ENCODE results near the gene GLTP.

The GLTP gene

DNA sequence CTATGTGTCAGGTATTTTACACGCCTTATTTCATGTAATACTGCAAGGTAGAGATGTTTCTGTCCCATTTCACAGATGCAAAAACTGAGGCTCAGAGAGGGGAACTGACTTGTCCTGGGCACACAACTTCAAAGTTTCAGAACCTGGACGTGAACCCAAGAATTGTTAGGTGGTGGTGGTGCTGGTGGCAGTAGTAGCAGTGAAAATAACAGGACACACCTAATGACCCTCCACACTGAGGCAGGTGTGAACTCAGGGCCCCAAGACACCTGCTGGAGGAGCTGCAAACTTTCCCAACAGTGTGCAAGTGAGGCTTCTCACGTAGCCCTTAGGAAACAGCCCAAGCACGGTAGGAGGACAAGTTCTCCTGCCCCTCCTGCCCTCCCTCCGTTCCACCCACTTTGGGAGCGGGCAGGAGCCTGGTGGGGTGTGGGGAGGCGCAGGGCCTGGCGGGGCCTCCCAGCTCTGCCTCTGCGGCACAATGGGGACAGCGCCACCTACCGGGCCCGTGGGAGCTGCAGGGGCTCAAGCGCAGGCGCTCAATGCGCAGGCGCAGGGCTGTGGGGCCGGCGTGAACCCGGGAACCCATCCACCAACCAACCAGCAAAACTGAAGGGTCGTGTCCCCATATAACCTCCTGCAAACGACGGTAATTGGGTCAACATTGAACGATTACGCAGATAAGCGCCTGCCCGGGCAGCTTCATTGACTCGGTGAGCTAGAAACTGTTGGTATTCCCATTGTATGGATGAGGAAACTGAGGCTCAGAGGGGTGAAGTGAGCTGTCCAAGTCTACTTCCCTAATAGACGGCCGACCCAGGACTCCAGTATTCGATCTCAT, 35.1 kb downstream of the GLTP start:
- DNase-seq: peak; percentile 8 to 91 (median 68)

GRCh38 chr12:109844091-109844490, 36.2 kb downstream of the GLTP start:
- DNase-seq: no peak

- DNase-seq: no peak
Measured at GRCh38 chr12:109842021-109842420, 38.3 kb downstream of the GLTP start.

DNA sequence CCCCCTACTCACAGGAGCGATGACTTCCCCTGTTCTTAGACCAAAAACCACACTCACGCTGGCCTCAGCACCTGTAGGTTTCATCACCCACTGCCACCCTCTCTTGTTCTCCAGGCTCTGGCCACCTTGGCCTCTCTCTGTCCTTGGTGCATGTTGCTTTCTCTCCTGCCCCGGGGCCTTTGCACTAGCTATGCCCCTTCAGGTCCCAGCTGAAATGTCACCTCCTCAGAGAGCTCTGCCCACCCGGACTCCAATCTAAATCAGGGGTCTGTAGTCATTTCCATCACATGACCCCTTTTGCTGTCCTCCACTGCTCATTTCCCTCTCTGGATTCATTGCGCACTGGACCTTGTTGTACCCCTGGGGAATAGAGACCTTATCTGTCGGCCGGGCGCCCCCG, 39.0 kb downstream of the GLTP start:
- DNase-seq: no peak

- peak in 10 of 51 donors; percentile 3 to 37 (median 17) for DNase-seq
Measured at GRCh38 chr12:109840305-109841074, 39.9 kb downstream of the GLTP start.

- DNase-seq: no peak
Measured at GRCh38 chr12:109839444-109839843, 40.9 kb downstream of the GLTP start.

GRCh38 chr12:109836916-109837315, 43.4 kb downstream of the GLTP start:
- DNase-seq: no peak

GRCh38 chr12:109835827-109836226, 44.5 kb downstream of the GLTP start:
- DNase-seq: no peak

- no peak for DNase-seq
Measured at GRCh38 chr12:109833307-109834189, 46.8 kb downstream of the GLTP start, which contains the start of gene TRPV4. TSS of gene TRPV4 (minus strand) at chr12:109833398. CDS start at chr12:109814796, 18,602 bp downstream.

GRCh38 chr12:109832541-109833306, 47.6 kb downstream of the GLTP start:
- no peak for DNase-seq

- no peak for DNase-seq
Measured at GRCh38 chr12:109831929-109832328, 48.4 kb downstream of the GLTP start.

DNA sequence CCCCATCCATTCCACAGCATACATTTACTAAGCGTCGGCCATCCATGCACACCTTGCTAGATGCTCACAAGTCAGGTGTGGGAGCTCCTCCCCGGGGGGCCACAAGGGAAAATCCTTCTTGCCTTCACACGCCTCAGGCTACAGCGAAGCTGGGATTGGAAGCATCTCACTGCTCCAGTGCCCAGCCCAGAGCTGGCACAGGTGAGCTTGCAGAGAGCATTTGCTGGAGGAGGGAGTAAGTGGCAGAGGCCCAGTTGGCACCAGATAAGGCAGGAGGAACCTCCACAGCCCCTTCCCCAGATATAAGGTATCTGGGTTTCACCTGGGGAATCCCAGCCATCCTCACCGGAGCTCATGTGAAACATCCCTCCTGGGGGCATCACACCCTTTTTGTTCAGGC, 49.0 kb downstream of the GLTP start:
- no peak for DNase-seq

GRCh38 chr12:109830718-109831117, 49.6 kb downstream of the GLTP start:
- no peak for DNase-seq

GRCh38 chr12:109830267-109830666, 50.1 kb downstream of the GLTP start:
- DNase-seq: no peak

GRCh38 chr12:109829667-109830066, 50.7 kb downstream of the GLTP start:
- DNase-seq: no peak

DNA sequence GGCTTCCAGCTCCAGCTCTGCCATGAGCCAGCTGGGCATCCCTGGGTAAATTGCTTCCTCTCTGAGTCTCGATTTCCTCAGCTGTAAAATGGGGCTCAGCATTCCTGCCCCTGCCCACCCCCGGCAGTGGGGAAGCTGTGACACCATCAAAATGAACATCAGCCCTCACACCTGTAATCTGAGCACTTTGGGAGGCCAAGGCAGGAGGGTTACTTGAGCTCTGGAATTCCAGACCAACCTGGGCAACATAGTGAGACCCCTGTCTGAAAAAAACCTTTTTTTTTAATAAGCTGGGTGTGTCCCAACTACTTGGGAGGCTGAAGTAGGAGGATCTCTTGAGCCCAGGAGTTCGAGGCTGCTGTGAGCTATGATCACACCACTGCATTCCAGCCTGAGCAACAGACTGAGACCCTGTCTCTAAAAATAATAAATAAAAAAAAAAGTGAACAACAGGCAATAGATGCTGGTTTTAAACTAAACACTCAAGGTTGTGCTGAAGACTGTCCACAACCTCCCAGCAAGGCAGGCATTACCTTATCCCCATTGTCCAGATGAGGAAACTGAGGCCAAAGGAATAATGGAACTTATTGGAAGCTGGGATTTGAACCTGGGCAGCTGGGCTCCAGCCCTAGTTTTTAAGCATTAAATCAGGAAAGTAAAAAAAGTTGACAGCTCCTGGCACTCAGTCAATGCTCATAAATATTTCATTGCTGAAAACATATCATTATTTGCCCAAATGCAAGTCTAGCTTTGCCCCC, 51.4 kb downstream of the GLTP start:
- DNase-seq: no peak

DNA sequence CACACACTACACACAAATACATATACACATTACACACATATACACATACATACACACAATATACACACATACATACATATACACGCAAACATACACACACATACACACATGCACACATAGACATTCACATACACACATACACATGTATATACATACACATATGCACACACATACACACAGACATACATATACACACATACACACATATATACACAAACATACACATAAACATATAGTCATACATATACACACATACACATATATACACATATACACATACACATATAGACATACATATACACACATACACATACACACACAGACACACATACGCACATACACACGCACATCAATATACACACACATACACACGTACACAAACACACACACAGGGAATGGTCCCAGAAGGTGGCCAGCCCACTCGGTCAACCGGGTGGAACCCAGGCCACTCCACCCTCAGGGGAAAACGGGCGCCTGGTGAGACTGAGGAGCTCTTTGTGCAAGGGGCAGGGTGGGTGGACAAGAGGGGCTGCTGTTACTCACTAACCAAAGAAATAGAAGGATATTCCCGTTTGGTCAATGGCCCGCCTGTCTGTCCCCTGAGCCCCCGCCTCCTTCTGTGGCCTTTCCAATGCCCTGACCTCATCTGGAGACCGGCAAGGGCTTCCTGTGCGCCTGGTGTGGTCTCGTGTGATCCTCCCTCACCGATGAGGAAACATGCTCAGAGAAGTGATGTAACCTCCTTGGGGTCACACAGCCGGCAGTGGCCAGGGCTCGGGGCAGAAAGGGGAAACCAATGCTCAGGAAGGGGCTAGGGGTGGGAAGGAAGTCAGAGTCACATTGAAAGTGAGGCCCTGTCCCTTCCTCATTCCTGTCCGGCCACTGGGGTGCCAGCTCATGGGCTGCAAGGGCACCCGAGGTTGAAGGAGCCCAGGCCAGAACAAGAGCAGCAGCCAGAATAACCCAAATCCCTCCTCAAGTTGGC, 52.5 kb downstream of the GLTP start:
- peak in 25 of 51 donors; percentile 3 to 49 (median 16) for DNase-seq

GRCh38 chr12:109827080-109827479, 53.3 kb downstream of the GLTP start:
- DNase-seq: no peak

DNA sequence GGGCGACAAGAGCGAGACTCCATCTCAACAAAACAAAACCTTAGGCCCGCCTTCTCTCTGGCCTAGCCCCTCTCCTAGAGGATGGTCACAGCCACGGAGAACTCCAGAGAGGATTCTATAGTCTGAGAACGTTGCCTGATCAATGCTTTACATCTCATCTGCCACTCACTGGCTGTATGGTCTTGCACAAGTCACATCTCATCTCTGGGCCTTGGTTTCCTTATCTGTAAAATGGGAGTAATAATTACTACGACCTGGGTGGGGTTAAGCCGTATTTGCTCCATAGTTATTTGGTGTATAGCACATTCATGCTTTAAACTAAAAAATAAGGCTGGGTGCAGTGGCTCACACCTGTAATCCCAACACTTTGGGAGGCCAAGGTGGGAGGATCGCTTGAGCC, 55.6 kb downstream of the GLTP start:
- no peak for DNase-seq

Measured in hypothalamus (tissue), 51 donors.